Fibroblast of lung (primary cell): ENCODE results near the gene FOXA3. TPM values are rescaled to one million over a fixed set of nuclear protein-coding genes. Genes with fewer than 3 reads are reported as not detected.

Experiments
- DNase-seq, 2 donors: peaks; one replicate each; pipeline versions ENCODE4 v3.0.0 to v3.0.0-alpha.2; 2010; ENCODE audit warnings: low read depth in 2 of 2
- H2AFZ ChIP-seq: 2 replicates; pipeline ENCODE4 v1.5.1; 2012; ENCODE audit warnings: low read length, control low read depth, inconsistent platforms
- H3K27ac ChIP-seq: 2 replicates; pipeline ENCODE4 v1.5.1; 2011; ENCODE audit warnings: low read length, control low read depth; ENCODE audit not compliant: insufficient read depth
- H3K27me3 ChIP-seq: 2 replicates; pipeline ENCODE4 v1.5.1; 2011; ENCODE audit warnings: mild to moderate bottlenecking, low read length; ENCODE audit not compliant: control insufficient read depth, insufficient read depth
- H3K36me3 ChIP-seq: 2 replicates; pipeline ENCODE4 v1.5.1; 2011; ENCODE audit warnings: low read length; ENCODE audit not compliant: control insufficient read depth, insufficient read depth
- H3K4me1 ChIP-seq: 2 replicates; pipeline ENCODE4 v1.5.1; 2011; ENCODE audit warnings: low read length; ENCODE audit not compliant: control insufficient read depth, insufficient read depth; ENCODE audit errors: extremely low read depth
- H3K4me2 ChIP-seq: 2 replicates; pipeline ENCODE4 v1.5.1; 2011; ENCODE audit warnings: low read length, control low read depth; ENCODE audit not compliant: insufficient read depth; ENCODE audit errors: extremely low read depth
- H3K4me3 ChIP-seq, 4 experiments: fragments of 200-600 bp in 1 of 4; sonication (generic) in 1 of 4; replicated peaks in 1 of 4; 2 replicates each; pipeline ENCODE4 v1.5.1; 2011 to 2016; ENCODE audit warnings: low read length in 4 of 4, low read depth in 3 of 4, mild to moderate bottlenecking in 3 of 4, control low read depth in 2 of 4, inconsistent platforms in 1 of 4, mixed read lengths in 1 of 4; ENCODE audit not compliant: insufficient read depth in 1 of 4; ENCODE audit errors: control extremely low read depth in 1 of 4
- H3K79me2 ChIP-seq: 2 replicates; pipeline ENCODE4 v1.5.1; 2012; ENCODE audit warnings: mild to moderate bottlenecking, low read length, inconsistent platforms; ENCODE audit not compliant: control insufficient read depth, insufficient read depth
- H3K9ac ChIP-seq: 2 replicates; pipeline ENCODE4 v1.5.1; 2011; ENCODE audit warnings: mild to moderate bottlenecking, low read length, control low read depth; ENCODE audit not compliant: insufficient read depth
- H3K9me3 ChIP-seq: 2 replicates; pipeline ENCODE4 v1.5.1; 2012; ENCODE audit warnings: low read depth, low read length; ENCODE audit not compliant: control insufficient read depth, insufficient read depth
- H4K20me1 ChIP-seq: 2 replicates; pipeline ENCODE4 v1.5.1; 2011; ENCODE audit warnings: low read length; ENCODE audit not compliant: control insufficient read depth, insufficient read depth; ENCODE audit errors: extremely low read depth
- CTCF ChIP-seq, 2 donors: IDR thresholded peaks in 1 of 2; conservative IDR thresholded peaks in 1 of 2; 1 replicate in 1 of 2; 2 replicates in 1 of 2; pipeline ENCODE4 v1.5.1; 2011 to 2012; ENCODE audit warnings: low read length in 2 of 2, control low read depth in 1 of 2, inconsistent platforms in 1 of 2, low read depth in 1 of 2, mild to moderate bottlenecking in 1 of 2
- EZH2 ChIP-seq: IDR thresholded peaks from 2 replicates; pipeline ENCODE4 v1.5.1; 2012; ENCODE audit warnings: low read length, control low read depth, mild to moderate bottlenecking; ENCODE audit errors: missing control alignments
- polyA plus RNA-seq, 2 donors: library from polyadenylated mRNA; depleted of rRNA in 1 of 2; stranded (reverse) in 1 of 2; unstranded in 1 of 2; fragments of >200 nt; gene quantifications; 2 replicates each; pipeline ENCODE4 v1.2.1, GENCODE V29; 2011 to 2012; ENCODE audit warnings: missing spikeins in 1 of 2
- total RNA-seq: library from RNA; depleted of rRNA; stranded (reverse); fragments of >200 nt; gene quantifications from 2 replicates; pipeline ENCODE4 v1.2.1, GENCODE V29; 2014

FOXA3 gene
- total and polyA plus RNA-seq, 2 donors (not counting 1 experiment from before 2014, with no cell fraction given) = not detected

- no peak overlapping the region for H3K9ac ChIP-seq
- no peak overlapping the region for H3K4me3 ChIP-seq
- no peaks in the 10 kb centered on the region for H3K4me1 ChIP-seq
- TF ChIP-seq EZH2 (no peak), CTCF (conservative IDR thresholded peaks at IDR 0.05 in 1 of 2, IDR thresholded peaks at IDR 0.05 in 1 of 2; ENCODE audit: low read depth in 1 of 2, low read length in 2 of 2) (no peak)
- no peaks in the 10 kb centered on the region for H3K36me3 ChIP-seq
- no peak overlapping the region for H3K4me2 ChIP-seq
- H4K20me1 ChIP-seq = no peaks in the 10 kb centered on the region
- no peaks in the 10 kb centered on the region for H3K9me3 ChIP-seq
- no peaks in the 10 kb centered on the region for H3K79me2 ChIP-seq
- no peak overlapping the region for H3K27ac ChIP-seq
- peaks cover 5% of the 10 kb centered on the region for H3K27me3 ChIP-seq
- H2AFZ ChIP-seq = no peak overlapping the region
- no peak for DNase-seq
These were observed 56.3 kb downstream of the FOXA3 start for GRCh38 chr19:45920458-45920857.

- Histone ChIP-seq H3K4me1 (no peaks in the 10 kb centered on the region), H2AFZ (no peak overlapping the region), H3K36me3 (no peaks in the 10 kb centered on the region), H4K20me1 (no peaks in the 10 kb centered on the region), H3K27ac (no peak overlapping the region), H3K9me3 (no peaks in the 10 kb centered on the region), H3K27me3 (peaks cover 5% of the 10 kb centered on the region), H3K4me3 (no peak overlapping the region), H3K4me2 (no peak overlapping the region), H3K9ac (no peak overlapping the region), H3K79me2 (no peaks in the 10 kb centered on the region)
- TF ChIP-seq CTCF (conservative IDR thresholded peaks at IDR 0.05 in 1 of 2, IDR thresholded peaks at IDR 0.05 in 1 of 2; ENCODE audit: low read depth in 1 of 2, low read length in 2 of 2) (no peak), EZH2 (no peak)
- DNase-seq = no peak
These were observed 58.2 kb downstream of the FOXA3 start for GRCh38 chr19:45922281-45922680.

Other genes with a start within 250 kb of the FOXA3 start
- gene EML2, start 224.9 kb upstream of the FOXA3 start, total RNA-seq = 34.7 and 69.9 TPM in 2 replicates
- 11.0 and 11.2 TPM in 2 replicates for gene EML2, start 224.9 kb upstream of the FOXA3 start, polyA plus RNA-seq
- gene GIPR, start 196.1 kb upstream of the FOXA3 start, total RNA-seq = not detected in 2 replicates
- 0.05 and 0.25 TPM in 2 replicates for gene GIPR, start 196.1 kb upstream of the FOXA3 start, polyA plus RNA-seq
- 361 and 362 TPM in 2 replicates for gene SNRPD2, start 172.4 kb upstream of the FOXA3 start, total RNA-seq
- 440 and 635 TPM in 2 replicates for gene SNRPD2, start 172.4 kb upstream of the FOXA3 start, polyA plus RNA-seq
- gene QPCTL, start 171.7 kb upstream of the FOXA3 start, total RNA-seq = 4.9 and 9.4 TPM in 2 replicates
- gene QPCTL, start 171.7 kb upstream of the FOXA3 start, polyA plus RNA-seq = 4.6 and 5.8 TPM in 2 replicates
- gene FBXO46, start 133.4 kb upstream of the FOXA3 start, total RNA-seq = 3.1 and 3.3 TPM in 2 replicates
- 1.6 and 2.0 TPM in 2 replicates for gene FBXO46, start 133.4 kb upstream of the FOXA3 start, polyA plus RNA-seq
- not detected in 2 replicates for gene MEIOSIN, start 130.9 kb upstream of the FOXA3 start, total RNA-seq
- not detected in 2 replicates for gene MEIOSIN, start 130.9 kb upstream of the FOXA3 start, polyA plus RNA-seq
- gene SIX5, start 95.1 kb upstream of the FOXA3 start, total RNA-seq = 10.7 and 11.6 TPM in 2 replicates
- gene SIX5, start 95.1 kb upstream of the FOXA3 start, polyA plus RNA-seq = 3.4 and 3.7 TPM in 2 replicates
- gene DMPK, start 81.8 kb upstream of the FOXA3 start, total RNA-seq = 44.9 and 115 TPM in 2 replicates
- 28.8 and 54.7 TPM in 2 replicates for gene DMPK, start 81.8 kb upstream of the FOXA3 start, polyA plus RNA-seq
- 24.4 and 33.5 TPM in 2 replicates for gene DMWD, start 71.5 kb upstream of the FOXA3 start, total RNA-seq
- 18.1 and 18.7 TPM in 2 replicates for gene DMWD, start 71.5 kb upstream of the FOXA3 start, polyA plus RNA-seq
- gene RSPH6A, start 49.0 kb upstream of the FOXA3 start, total RNA-seq = 0.17 TPM in 1 of 2 replicates, not detected in the other
- not detected in 2 replicates for gene RSPH6A, start 49.0 kb upstream of the FOXA3 start, polyA plus RNA-seq
- 22.3 and 32.2 TPM in 2 replicates for gene SYMPK, start 1.2 kb upstream of the FOXA3 start, total RNA-seq
- 48.2 and 48.3 TPM in 2 replicates for gene SYMPK, start 1.2 kb upstream of the FOXA3 start, polyA plus RNA-seq
- gene IRF2BP1, start 21.8 kb downstream of the FOXA3 start, total RNA-seq = 22.9 and 23.1 TPM in 2 replicates
- 3.6 and 4.0 TPM in 2 replicates for gene IRF2BP1, start 21.8 kb downstream of the FOXA3 start, polyA plus RNA-seq
- 1.3 TPM in 2 replicates for gene MYPOP, start 38.3 kb downstream of the FOXA3 start, total RNA-seq
- gene MYPOP, start 38.3 kb downstream of the FOXA3 start, polyA plus RNA-seq = 0.81 and 1.1 TPM in 2 replicates
- not detected in 2 replicates for gene NANOS2, start 50.5 kb downstream of the FOXA3 start, total RNA-seq
- not detected in 2 replicates for gene NANOS2, start 50.5 kb downstream of the FOXA3 start, polyA plus RNA-seq
- gene NOVA2, start 109.5 kb downstream of the FOXA3 start, total RNA-seq = not detected in 2 replicates
- gene NOVA2, start 109.5 kb downstream of the FOXA3 start, polyA plus RNA-seq = 0.01 and 0.03 TPM in 2 replicates
- 5.6 and 8.9 TPM in 2 replicates for gene CCDC61, start 131.1 kb downstream of the FOXA3 start, total RNA-seq
- 4.5 and 5.0 TPM in 2 replicates for gene CCDC61, start 131.1 kb downstream of the FOXA3 start, polyA plus RNA-seq
- not detected in 2 replicates for gene PGLYRP1, start 158.7 kb downstream of the FOXA3 start, total RNA-seq
- gene PGLYRP1, start 158.7 kb downstream of the FOXA3 start, polyA plus RNA-seq = not detected in 2 replicates
- gene IGFL4, start 176.7 kb downstream of the FOXA3 start, total RNA-seq = not detected in 2 replicates
- not detected in 2 replicates for gene IGFL4, start 176.7 kb downstream of the FOXA3 start, polyA plus RNA-seq